ENCODE measurements around the gene GPR176.

Gene GPR176

GRCh38 chr15:39782441-39783138, 137.5 kb downstream of the GPR176 start, which contains the start of gene FSIP1:
FSIP1 (minus strand) TSS chr15:39782841; CDS start chr15:39776524, 6,317 bp downstream.
- peak; percentile 91 for DNase-seq (ENCODE audit: low read depth)

- DNase-seq (ENCODE audit: low read depth) = no peak
These were observed 138.1 kb downstream of the GPR176 start for GRCh38 chr15:39781967-39782302.

GRCh38 chr15:39781147-39781966, 138.7 kb downstream of the GPR176 start:
- DNase-seq (ENCODE audit: low read depth) = no peak

- DNase-seq (ENCODE audit: low read depth) = no peak
These were observed 142.0 kb downstream of the GPR176 start for GRCh38 chr15:39778021-39778420.

- DNase-seq (ENCODE audit: low read depth) = no peak
These were observed 142.6 kb downstream of the GPR176 start for GRCh38 chr15:39777496-39777895.

- DNase-seq (ENCODE audit: low read depth) = no peak
These were observed 144.0 kb downstream of the GPR176 start for GRCh38 chr15:39776068-39776467.

- DNase-seq (ENCODE audit: low read depth) = no peak
These were observed 145.3 kb downstream of the GPR176 start for GRCh38 chr15:39774688-39775267.

- no peak for DNase-seq (ENCODE audit: low read depth)
These were observed 149.0 kb downstream of the GPR176 start for GRCh38 chr15:39770748-39771689.

GRCh38 chr15:39767921-39768320, 152.1 kb downstream of the GPR176 start:
- no peak for DNase-seq (ENCODE audit: low read depth)

GRCh38 chr15:39761006-39761405, 159.1 kb downstream of the GPR176 start:
- no peak for DNase-seq (ENCODE audit: low read depth)

- DNase-seq (ENCODE audit: low read depth) = no peak
These were observed 163.1 kb downstream of the GPR176 start for GRCh38 chr15:39756806-39757522.

- DNase-seq (ENCODE audit: low read depth) = no peak
These were observed 167.1 kb downstream of the GPR176 start for GRCh38 chr15:39752991-39753390.

GRCh38 chr15:39752246-39752645, 167.8 kb downstream of the GPR176 start:
- no peak for DNase-seq (ENCODE audit: low read depth)

Data from stimulated activated CD4-positive, alpha-beta T cell treated with anti-CD3 and anti-CD28 coated beads, Interleukin-2, amount 100 ng/mL, for 4 hours (primary cell).